IPS DF 6.9 (cell line): ENCODE results near the gene WAC.
A peak's percentile ranks its signal among the peaks of the same experiment; 100 is the strongest.

Experiments
- DNase-seq: peaks from one replicate; pipeline ENCODE4 v3.0.0-alpha.2; 2013; ENCODE audit warnings: low read depth, low spot score
- H3K27ac ChIP-seq: one replicate; pipeline ENCODE4 v1.5.1; 2013; ENCODE audit warnings: low read length, control low read depth
- H3K27me3 ChIP-seq: 2 replicates; pipeline ENCODE4 v1.6.1; 2013; ENCODE audit warnings: mild to moderate bottlenecking, low read length; ENCODE audit not compliant: control insufficient read depth, insufficient read depth
- H3K36me3 ChIP-seq: 2 replicates; pipeline ENCODE4 v1.6.1; 2013; ENCODE audit warnings: low read length; ENCODE audit not compliant: control insufficient read depth, insufficient read depth
- H3K4me1 ChIP-seq: 2 replicates; pipeline ENCODE4 v1.6.1; 2013; ENCODE audit warnings: low read length; ENCODE audit not compliant: control insufficient read depth, insufficient read depth
- H3K4me3 ChIP-seq: 2 replicates; pipeline ENCODE4 v1.5.1; 2013; ENCODE audit warnings: mild to moderate bottlenecking, low read length
- H3K9me3 ChIP-seq: 2 replicates; pipeline ENCODE4 v1.6.1; 2013; ENCODE audit warnings: low read length, inconsistent platforms; ENCODE audit not compliant: control insufficient read depth, insufficient read depth
- WGBS: extraction: QIAGEN DNeasy Blood & Tissue Kit; methylation state at CpG from one replicate; pipeline ENCODE4 v1.1.7; 2013; ENCODE audit warnings: mixed read lengths, missing lambda C conversion rate; ENCODE audit not compliant: insufficient read length, insufficient coverage; 5-methylcytosine and 5-hydroxymethylcytosine counted together

Gene WAC

DNA sequence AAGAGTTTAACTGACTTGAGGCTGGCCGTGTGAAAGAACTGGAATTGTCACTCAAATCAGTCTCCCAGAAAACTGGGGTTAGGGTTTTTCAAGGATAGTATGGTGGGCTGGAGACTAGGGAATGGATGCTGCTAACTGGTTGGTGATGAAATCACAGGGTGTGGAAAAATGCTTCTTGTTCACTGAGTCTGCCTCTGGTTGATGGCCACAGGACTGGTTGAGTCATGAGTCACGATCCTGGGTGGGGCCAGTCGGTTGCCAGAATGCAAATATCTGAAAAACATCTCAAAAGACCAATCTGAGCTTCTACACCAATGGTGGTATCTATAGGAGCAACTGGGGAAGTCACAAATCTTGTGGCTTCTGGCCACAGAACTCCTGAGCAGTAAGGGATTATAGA lies 128.1 kb downstream of the WAC start:
- Histone ChIP-seq H3K9me3 (no peaks in the 10 kb centered on the region), H3K4me3 (no peak overlapping the region), H3K4me1 (no peaks in the 10 kb centered on the region), H3K36me3 (no peaks in the 10 kb centered on the region), H3K27ac (no peak overlapping the region), H3K27me3 (no peaks in the 10 kb centered on the region)
- no CpG with 5 or more reads among the region's 3 CpGs for WGBS
- no peak for DNase-seq

DNA sequence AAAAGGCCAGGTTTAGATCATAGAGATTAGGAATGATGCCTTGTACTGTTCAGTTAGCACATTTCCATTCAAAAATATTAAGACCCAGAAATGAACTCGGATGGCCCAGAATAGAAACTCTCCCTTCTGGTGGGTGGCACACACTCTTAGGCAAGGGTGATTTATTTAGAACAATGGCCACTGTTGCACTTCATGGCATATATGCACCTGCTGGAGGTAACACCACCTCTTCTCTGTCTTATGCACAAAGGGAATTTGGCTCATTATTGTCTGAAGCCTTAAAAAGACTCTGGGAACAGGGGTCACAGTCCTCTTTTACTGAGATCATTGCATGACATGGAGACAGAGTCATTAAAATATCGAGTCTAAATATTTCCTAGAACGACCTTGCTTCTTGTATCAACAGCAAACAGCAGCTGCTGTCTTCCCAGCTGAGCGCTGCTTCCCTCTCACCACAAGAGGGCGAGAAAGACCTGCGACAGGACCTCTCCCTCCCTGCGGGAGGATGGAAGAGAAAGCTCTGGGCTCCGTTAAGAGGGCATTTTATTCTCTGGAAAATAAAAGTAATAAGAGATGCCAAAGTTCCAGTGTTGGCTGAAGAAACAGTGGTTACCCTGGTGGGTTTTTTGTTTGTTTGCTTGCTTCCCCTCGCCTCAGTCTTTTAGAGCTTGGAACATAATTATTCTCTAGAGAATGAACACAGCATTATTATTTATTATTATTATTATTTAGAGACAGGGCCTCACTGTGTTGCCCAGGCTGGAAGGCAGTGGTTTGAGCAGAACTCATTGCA lies 130.9 kb downstream of the WAC start:
- no peaks in the 10 kb centered on the region for H3K36me3 ChIP-seq
- peaks cover 2% of the 10 kb centered on the region; the same call in 1 of the 2 replicates for H3K27me3 ChIP-seq
- no peaks in the 10 kb centered on the region for H3K9me3 ChIP-seq
- H3K4me3 ChIP-seq: no peak overlapping the region
- DNase-seq: no peak
- no peak overlapping the region for H3K27ac ChIP-seq
- H3K4me1 ChIP-seq: no peaks in the 10 kb centered on the region
- no CpG with 5 or more reads among the region's 9 CpGs for WGBS

DNA sequence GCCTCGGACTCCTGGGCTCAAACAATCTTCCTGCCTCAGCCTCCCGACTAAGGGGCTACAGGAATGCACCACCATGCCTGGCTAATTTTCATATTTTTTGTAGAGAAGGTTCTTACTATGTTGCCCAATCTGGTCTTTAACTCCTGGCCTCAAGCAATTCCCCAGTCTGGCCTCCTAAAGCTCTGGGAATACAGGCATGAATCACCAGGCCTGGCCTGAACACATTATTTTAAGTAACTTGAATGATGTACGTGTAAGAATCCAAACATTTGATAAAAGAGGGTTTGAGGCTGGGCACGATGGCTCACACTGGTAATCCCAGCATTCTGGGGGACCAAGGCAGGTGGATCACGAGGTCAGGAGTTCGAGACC lies 131.4 kb downstream of the WAC start:
- H3K27me3 ChIP-seq: peaks cover 2% of the 10 kb centered on the region; the same call in 1 of the 2 replicates

DNA sequence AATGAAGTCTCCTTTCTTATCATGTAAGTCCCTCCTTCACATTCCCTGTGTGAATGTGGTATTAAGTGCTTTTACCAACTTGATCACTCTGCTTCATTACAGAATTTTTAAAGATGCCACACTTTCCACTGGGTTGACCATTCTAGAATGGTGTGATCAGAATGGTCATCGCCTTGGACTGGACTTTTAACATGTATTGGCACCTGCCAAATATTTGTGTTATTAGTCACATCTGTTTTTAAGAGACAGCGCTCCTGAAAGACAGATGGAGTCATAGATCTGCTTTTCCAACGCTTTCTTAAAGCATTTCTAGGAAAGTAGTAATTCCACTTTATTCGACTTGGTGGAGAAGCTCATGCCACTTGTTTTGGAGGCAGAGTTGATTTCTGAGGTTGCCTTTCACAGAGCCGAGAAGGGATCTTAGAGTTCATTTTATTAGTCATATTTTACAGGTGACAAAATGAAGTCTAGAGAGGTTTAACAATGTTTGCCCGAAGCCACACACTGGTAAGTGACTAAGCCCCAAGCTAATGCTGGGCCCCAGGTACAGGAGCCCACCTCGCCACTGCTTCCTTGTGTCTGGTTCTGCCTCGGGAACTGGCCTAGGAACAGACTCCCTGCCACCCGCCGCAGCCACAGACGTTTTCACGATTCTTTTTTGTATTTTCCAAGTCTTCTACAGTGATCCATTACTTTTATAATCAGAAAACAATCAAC lies 134.0 kb downstream of the WAC start:
- H3K36me3 ChIP-seq: no peaks in the 10 kb centered on the region
- H3K4me1 ChIP-seq: no peaks in the 10 kb centered on the region
- WGBS: no CpG with 5 or more reads among the region's 12 CpGs
- H3K27ac ChIP-seq: no peak overlapping the region
- H3K9me3 ChIP-seq: no peaks in the 10 kb centered on the region
- DNase-seq: no peak
- H3K27me3 ChIP-seq: peaks cover 2% of the 10 kb centered on the region; the same call in 1 of the 2 replicates
- no peak overlapping the region for H3K4me3 ChIP-seq

More for the DNA sequence above, 131.4 kb downstream of the WAC start:
- Histone ChIP-seq H3K27ac (no peak overlapping the region), H3K9me3 (no peaks in the 10 kb centered on the region), H3K4me3 (no peak overlapping the region), H3K36me3 (no peaks in the 10 kb centered on the region), H3K4me1 (no peaks in the 10 kb centered on the region)
- DNase-seq: no peak
- WGBS: no CpG with 5 or more reads among the region's 6 CpGs

DNA sequence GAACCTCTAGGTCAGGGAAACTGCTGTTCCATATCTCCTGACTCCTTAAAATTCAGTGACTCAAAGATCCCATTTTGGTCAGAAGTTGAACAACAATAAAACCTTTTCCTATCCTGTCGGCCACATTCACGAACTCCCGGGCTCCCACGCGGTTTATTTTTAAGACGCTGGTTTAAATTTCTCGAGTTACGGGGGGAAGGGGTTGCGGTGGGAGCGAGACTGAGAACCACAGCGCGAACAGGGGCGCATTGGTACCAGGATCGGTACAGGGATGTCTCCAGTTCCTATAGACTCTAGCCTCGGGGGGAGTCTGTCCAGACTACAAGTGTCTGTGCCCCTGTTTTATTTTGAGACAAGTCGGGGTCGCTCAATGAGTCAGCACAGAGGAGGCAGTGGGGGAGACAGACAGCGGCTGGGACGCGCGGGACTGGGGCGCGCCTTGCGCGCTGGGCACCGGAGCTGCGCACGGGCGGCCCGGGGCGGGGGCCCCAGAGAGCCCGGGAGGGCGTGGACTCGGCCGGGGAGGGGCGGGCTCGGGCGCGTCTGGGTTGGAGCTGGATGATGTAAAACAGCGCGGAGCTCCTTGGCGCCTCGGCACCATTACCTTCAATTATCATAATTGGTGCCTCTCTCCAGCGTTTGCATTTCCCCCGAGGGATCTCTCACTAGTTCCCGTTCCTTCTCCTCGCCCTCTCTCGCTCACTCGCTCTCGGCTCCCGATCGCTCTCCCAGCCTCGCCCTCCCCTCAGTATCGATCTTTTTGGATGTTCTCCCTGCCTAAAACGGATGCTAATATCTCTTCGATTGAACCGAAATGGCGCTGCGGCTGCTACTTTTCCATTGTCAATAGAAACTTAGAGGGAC lies 135.7 kb downstream of the WAC start:
- H3K27ac ChIP-seq: no peak overlapping the region
- no peaks in the 10 kb centered on the region for H3K36me3 ChIP-seq
- peaks cover 2% of the 10 kb centered on the region; the same call in 1 of the 2 replicates for H3K27me3 ChIP-seq
- WGBS: no CpG with 5 or more reads among the region's 59 CpGs
- no peaks in the 10 kb centered on the region for H3K9me3 ChIP-seq
- no peaks in the 10 kb centered on the region for H3K4me1 ChIP-seq
- DNase-seq: no peak
- peak overlapping the region; percentile 84 for H3K4me3 ChIP-seq

DNA sequence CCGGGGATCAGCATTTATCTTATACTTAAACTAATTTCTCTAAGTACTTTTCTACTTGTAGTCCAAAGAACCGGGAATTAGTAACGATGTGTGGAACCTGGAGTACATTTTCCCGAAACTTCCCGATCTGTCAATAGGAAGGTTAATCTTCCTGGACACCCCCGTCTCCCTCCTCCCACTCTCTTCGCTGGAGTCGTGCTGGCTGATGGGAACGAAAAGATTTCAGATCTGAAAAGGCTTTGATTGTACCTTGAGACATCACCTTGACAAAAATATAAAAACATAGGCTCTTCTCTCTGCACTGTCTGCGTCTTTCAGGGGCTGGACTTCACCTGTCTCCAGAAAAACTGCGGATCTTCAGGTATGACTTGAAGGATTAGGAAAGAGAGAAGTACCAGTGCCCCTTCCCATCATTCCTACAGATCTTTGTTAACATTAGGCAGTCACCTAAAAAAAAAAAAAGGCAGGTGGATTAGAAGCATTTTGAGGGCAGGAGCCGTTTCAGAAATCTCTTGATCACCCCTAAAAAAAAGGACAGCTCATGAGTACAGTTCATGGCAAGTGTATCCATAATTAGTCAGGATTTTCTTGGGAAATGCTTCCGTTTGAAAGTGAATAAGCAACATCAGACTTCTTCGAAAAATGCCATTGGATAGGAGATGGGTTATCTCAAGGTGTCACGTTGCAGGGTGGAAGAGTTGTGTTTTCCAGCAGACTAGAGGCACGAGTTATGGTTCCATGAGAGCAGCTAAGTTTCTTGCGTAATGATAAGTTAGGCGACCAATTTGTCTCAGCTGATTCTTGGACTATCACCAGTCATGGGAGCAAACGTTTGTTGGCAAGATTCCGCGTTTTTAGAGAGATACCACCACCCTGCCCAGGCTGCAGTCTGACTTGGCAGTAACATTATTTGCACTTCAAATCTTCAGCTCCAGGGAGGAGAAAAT lies 136.6 kb downstream of the WAC start:
- no peaks in the 10 kb centered on the region for H3K36me3 ChIP-seq
- H3K27ac ChIP-seq: no peak overlapping the region
- peak overlapping the region; percentile 84; the same call in 1 of the 2 replicates for H3K4me3 ChIP-seq
- WGBS: no CpG with 5 or more reads among the region's 21 CpGs
- peaks cover 2% of the 10 kb centered on the region; the same call in 1 of the 2 replicates for H3K27me3 ChIP-seq
- DNase-seq: no peak
- no peaks in the 10 kb centered on the region for H3K9me3 ChIP-seq
- H3K4me1 ChIP-seq: no peaks in the 10 kb centered on the region
